Liver (tissue), 3 donors: ENCODE measurements around the gene AP1S1.

ENCODE experiments used
- CTCF ChIP-seq: fragments of 150-350 bp; IDR thresholded peaks from 2 replicates; pipeline ENCODE4 v1.5.1; 2017; ENCODE audit warnings: improper control_type of control experiment, low read depth, low read length; ENCODE audit not compliant: missing input control
- EGR1 ChIP-seq, 2 donors: IDR thresholded peaks; 2 replicates each; pipeline ENCODE4 v1.6.1; 2016 to 2018; ENCODE audit warnings: antibody characterized with exemption in 2 of 2, low read depth in 2 of 2
- REST ChIP-seq: IDR thresholded peaks from 2 replicates; pipeline ENCODE4 v1.6.1; 2016; ENCODE audit warnings: antibody characterized with exemption, mild to moderate bottlenecking
- donor health status: healthy.
- donor health status: healthy.

GRCh38 chr7:101208794-101209193 lies 54.5 kb downstream of the AP1S1 start:
- no peak for TF ChIP-seq REST
- TF ChIP-seq CTCF = no peak
- no peak for TF ChIP-seq EGR1 (IDR thresholded peaks at IDR 0.05; ENCODE audit: low read depth in 2 of 2)
